GM18499 (cell line): ENCODE results near the gene CNKSR1.

Experiments used
- ATAC-seq: cut with Tn5 transposase; IDR thresholded peaks from one replicate; pipeline ENCODE4 v1.9.1; 2021; ENCODE audit warnings: moderate number of reproducible peaks; ENCODE audit not compliant: insufficient read depth, unreplicated experiment

Gene CNKSR1, protein sequence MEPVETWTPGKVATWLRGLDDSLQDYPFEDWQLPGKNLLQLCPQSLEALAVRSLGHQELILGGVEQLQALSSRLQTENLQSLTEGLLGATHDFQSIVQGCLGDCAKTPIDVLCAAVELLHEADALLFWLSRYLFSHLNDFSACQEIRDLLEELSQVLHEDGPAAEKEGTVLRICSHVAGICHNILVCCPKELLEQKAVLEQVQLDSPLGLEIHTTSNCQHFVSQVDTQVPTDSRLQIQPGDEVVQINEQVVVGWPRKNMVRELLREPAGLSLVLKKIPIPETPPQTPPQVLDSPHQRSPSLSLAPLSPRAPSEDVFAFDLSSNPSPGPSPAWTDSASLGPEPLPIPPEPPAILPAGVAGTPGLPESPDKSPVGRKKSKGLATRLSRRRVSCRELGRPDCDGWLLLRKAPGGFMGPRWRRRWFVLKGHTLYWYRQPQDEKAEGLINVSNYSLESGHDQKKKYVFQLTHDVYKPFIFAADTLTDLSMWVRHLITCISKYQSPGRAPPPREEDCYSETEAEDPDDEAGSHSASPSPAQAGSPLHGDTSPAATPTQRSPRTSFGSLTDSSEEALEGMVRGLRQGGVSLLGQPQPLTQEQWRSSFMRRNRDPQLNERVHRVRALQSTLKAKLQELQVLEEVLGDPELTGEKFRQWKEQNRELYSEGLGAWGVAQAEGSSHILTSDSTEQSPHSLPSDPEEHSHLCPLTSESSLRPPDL

DNA sequence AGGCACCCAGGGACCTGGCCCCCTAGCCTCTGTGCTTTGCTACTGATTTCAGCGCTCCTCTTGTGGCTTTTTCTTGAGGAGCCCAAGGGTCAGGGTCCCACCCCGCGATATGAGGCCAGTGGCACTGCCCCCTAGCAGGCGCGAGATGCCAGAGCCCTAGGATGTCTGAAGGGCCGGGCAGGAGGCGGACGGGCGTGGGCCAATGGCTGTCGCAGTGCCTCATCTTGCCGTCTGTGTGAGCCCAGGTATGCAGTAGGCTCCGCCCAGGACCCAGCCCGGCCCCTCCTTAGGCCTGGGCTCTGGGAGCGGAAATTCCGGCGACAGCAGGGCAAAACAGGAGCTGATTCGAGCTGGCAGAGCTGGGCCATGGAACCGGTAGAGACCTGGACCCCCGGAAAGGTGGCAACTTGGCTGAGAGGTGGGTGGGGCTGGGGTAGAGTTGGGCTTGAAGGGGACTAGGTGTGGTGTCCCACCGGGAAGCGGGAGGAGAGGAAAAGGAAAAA is at the start of gene CNKSR1:
TSS of gene CNKSR1 (plus strand) at position 310 of the 503 bp plus-strand sequence. CDS start at position 367, 57 bp downstream.
- ATAC-seq, result no peak

DNA sequence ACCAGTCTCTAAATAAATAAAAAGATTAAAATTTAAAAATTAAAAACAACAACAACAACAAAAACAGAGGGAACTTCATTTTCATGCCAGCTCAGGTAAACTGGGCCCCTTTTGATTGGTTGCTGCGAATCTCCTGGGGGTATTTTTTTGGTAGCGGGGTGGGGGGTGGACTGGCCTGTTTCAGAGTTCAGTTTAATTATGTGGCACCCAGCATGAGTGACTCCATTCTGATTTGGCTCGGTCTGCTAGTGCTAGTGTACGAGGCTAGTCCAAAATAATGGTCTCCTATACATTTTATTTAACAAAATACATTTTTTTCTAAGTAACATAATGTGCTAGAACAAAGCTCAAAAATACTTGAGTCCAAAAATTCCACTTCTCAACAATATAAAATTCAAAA is 47.5 kb upstream of the CNKSR1 start:
- ATAC-seq, result no peak

GRCh38 chr1:26130695-26131094 is 46.6 kb upstream of the CNKSR1 start:
- no peak for ATAC-seq

GRCh38 chr1:26132128-26132833 is 45.0 kb upstream of the CNKSR1 start:
- ATAC-seq, result no peak

- no peak for ATAC-seq
These were observed 44.5 kb upstream of the CNKSR1 start for GRCh38 chr1:26132834-26133167.

DNA sequence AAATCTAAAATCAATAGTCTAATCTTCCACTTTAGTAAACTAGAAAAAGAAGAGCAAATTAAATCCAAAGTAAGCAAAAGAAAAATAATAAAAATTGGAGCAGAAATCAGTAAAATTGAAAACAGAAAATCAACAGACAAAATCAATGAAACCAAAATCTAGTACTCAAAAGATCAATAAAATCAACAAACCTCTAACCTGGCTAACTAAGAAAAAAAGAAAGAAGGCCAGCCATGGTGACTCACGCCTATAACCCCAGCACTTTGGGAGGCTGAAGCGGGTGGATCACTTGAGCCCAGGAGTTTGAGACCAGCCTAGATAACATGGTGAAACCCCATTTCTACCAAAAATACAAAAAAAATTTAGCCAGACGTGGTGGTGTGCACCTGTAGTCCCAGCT is 42.8 kb upstream of the CNKSR1 start:
- no peak for ATAC-seq

DNA sequence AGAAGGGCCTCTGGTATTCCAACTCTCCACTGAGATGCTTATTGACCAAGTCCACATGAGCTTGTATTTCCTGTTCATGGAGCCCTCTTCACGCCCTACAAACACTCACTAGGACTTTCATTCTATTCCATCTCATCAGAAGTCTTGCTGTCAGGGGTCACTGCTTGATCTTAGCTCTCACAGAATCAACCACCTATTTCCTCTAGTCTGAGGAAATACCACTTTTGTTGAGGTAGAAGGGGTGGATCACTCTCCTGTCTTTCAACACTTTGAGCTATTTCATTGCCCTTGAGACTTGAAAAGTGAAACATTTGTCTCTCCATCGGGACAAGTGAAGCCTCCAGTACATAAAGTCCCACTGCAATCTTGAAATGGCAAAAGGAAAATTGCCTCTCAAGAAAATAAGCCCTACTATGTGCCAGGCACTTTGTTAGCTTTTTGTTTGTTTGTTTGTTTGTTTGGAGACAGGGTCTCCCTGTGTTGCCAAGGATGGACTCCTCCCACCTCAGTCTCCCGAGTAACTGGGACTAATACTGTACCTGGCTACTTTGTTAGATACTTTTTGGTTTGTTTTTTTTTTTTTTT is 38.2 kb upstream of the CNKSR1 start:
- no peak for ATAC-seq

DNA sequence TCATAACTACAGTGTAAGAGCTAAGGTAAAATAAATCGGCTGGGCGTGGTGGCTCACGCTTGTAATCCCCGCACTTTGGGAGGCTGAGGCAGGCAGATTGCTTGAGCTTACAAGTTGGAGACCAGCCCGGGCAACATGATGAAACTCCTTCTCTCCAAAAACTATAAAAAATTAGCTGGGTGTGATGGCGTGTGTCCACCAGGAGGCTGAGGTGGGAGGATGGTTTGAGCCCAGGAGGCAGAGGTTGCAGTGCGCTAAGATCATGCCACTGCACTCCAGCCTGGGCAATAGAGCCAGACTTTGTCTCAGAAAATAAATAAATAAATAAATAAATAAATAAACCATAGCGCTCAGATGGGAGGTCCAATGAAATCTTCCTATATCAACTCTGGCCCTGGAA is 35.1 kb upstream of the CNKSR1 start:
- no peak for ATAC-seq

- ATAC-seq, result no peak
These were observed 32.0 kb upstream of the CNKSR1 start for GRCh38 chr1:26145041-26145959.

GRCh38 chr1:26145960-26146294 is 31.4 kb upstream of the CNKSR1 start:
- no peak for ATAC-seq

DNA sequence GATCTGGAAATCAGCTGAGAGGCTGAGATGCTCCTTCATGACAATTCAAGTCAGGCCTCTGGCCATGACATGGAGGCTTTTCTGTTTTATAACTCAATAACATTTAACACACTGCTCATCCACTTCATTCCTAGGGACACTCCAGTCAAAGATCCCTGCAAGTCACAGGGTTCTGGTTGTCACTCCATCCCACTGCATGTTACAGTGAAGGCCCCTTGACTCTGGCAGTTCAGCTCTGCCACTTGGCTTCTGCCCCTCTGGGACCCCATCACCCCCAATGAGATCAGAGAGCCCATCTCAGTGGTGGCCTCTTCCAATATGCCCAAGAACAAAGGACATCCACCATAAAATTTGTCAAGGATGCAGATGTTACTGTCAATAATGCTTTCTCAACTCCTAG is 28.4 kb upstream of the CNKSR1 start:
- no peak for ATAC-seq

DNA sequence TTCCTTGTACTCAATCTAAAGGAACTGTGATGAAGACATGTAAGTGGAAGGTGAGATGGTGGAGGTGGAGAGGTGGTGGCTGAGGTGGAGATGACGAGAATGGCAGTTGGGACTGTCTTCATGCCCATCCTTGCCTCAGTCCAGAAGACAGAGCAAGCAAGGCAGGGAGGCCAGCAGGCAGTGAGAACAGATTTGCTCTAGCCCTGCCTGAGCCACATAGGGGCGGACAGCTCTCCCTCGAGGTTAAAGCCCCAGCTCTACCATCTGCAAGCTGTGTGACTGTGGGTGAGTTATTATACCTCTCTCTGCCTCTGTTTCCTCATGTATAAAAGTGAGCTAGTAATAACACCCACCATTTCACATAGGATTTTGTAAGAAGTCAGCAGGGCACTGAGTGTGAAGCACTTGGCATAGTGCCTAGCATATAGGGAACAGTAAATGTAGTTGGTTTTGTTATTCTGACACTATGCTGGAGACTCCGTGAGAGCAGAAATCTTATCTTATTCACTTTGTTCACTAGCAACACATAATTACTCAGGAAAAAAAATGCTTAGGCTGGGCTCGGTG is 23.2 kb upstream of the CNKSR1 start:
- ATAC-seq, result no peak

- ATAC-seq, result no peak
These were observed 22.5 kb upstream of the CNKSR1 start for GRCh38 chr1:26154750-26155149.

- ATAC-seq, result no peak
These were observed 21.7 kb upstream of the CNKSR1 start for GRCh38 chr1:26155370-26156284.

GRCh38 chr1:26156285-26157038 is 20.8 kb upstream of the CNKSR1 start:
- ATAC-seq, result no peak

DNA sequence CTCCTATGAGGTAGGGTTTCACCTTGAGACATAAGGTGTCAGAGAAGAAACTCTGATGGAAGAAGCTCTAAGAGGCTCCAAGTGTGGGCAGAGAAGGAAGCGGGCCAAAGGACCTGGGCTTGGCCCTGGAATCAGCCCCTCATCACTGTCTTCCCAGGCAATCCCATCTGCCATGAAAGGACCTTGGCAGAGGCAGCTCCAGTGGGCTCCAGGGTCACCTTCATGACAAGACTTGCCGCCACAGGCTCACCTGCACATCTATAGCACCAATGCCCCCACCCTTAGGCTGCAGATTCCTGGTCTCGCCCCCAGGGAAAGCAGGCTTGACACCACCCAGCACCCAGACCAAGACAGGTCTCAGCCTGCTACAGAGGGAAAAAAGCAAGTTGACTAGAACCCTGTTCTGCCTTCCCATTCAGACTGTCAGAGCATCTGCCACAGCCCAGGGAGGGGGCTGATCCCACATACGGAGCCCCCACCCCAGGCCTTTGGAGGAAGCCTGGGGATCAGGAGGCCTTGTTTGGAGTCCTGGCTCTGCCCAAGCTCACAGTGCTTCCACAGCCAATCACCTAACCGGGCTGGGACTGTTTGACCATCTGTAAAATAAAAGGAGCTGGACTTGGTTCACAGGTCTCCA is 18.9 kb upstream of the CNKSR1 start:
- ATAC-seq, result no peak
